Measurements from ENCODE around the gene MICAL2.

The MICAL2 gene

DNA sequence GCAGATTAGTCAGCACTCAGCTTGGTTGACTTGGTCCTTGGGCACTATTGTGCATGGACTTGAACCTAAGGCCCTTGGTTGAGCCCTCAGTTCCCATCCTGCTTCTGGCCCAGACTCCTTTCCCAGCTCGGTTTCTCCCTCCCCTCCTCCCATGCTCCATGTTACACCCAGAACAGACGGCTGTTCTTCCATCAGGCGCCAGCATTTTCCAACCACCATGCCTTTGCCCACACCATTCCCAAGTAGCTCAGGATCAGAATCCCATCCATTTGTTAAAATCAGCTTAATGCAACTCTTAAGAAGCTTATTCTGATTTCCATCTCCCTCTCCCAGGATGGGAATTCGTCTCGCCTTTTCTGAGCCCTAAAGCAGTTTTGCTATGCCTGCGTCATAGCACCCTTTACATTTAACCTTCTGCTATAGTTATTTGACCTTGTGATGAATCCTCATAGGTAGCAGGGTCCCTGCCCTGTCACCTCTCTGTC, 110.7 kb downstream of the MICAL2 start:
- in situ Hi-C loops (cut with MboI; ENCODE audit: low sequenced_read_pairs) = no loop called here

DNA sequence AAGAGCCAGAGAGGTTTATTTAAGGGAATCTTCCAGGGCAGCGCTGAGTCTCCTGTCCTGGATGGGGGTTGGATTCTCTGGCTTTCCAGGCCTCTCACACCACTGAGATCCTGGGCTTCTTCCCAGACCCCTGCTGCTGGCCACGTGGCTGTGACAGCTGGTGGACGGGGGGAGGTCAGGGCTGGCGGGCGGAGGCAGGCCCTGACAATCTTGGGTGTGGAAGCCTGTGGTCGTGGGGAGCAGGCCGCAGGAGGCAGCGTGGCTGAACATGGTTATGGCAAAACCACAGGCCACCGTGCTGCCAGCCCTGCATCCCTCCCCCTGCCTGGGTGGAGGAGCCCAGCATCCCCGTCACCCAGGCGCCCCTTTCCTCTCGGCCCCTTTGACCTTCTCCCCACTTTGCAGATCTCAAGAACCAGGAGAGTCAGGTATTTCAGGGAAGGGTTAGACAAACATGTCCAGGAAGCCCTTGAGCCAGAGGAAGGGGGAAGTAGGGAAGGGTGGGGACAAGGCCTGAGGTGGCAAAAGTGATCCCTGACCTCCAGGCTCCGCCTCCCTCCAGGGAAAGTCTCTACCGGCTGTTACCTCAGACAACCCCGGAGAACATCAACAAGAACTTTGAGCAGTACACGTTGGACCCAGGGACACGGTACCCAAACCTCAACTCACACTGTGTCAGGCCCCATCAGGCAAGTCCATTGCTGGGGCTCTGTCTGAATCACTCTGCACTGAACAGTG, 111.8 kb downstream of the MICAL2 start:
- in situ Hi-C loops (cut with MboI; ENCODE audit: low sequenced_read_pairs) = no loop called here

DNA sequence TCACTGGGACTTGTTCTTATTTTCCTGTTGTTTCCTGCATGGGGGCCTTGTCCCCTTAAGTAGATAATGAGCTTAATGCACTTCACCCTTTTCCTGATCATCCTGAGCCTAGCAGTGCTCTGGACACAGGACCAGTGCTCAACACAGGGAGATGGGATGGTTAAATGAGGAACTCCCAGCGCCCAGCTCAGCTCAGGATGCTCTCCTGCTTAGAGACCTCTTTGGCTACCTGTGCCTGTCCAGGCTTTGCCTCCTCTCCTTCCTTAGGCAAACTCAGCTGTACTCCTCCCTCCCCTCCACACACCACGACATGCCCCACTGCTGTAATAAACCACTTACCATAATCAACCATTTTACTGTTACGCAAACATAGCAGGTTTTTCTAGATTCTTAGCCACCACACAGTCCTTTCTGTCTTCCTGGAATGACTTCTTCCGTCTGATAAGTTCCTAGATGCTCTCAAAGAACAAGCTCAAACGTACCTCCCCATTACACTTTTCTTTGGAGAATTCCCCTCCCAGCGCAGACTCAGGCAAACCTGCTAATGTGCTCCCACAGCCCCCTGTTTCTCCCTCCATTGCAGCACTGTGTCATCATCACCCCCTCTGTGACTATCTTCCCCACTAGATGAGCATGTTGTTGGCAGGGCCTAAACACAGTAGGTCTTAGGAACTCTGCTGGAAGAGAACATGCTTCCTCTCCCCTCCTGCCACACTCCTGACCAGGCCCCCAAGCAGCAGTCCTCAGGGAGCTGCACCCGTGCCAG, 113.6 kb downstream of the MICAL2 start:
- in situ Hi-C loops (cut with MboI; ENCODE audit: low sequenced_read_pairs) = no loop called here

DNA sequence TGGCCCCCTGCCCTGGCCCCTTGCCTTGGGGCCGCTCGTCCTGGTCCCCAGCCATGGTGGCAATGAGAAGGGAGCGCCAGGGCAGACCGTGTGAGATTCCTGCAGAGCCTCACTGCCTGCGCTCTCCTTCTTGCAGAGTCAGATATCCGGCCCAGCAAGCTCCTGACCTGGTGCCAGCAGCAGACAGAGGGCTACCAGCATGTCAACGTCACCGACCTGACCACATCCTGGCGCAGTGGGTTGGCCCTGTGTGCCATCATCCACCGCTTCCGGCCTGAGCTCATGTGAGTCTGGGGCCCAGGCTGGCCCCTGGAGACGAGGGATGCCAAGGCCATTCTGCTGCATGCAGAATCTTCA, 114.1 kb downstream of the MICAL2 start:
- in situ Hi-C loops (cut with MboI; ENCODE audit: low sequenced_read_pairs) = no loop called here

DNA sequence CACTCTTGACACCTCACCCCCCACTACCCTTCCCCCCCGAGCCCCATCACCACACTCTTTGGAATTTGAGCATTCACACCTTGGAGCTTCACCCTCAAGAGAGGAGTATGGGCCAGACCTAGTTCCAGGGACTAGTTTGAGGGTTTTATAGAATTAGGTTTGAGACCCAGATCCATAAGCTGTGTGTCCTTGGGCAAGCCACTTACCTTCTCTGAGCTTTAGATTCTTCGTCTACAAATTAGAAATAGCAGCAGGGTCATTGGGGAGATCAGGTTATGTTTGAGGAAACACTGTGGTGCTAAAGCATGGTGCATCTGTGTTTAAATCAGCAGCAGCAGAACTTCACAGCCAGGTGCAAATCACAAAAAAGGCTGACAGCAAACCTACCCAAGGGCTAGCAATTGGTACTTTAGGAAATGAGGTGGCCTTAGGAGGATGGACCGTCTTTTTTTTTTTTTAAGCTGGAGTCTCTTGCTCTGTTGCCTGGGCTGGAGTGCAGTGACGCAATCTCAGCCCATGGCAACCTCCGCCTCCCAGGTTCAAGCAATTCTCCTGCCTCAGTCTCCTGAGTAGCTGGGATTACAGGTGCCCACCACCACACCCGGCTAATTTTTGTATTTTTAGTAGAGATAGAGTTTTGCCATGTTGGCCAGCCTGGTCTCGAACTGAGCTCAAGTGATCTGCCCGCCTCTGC, 114.8 kb downstream of the MICAL2 start:
- in situ Hi-C loops (cut with MboI; ENCODE audit: low sequenced_read_pairs) = no loop called here

DNA sequence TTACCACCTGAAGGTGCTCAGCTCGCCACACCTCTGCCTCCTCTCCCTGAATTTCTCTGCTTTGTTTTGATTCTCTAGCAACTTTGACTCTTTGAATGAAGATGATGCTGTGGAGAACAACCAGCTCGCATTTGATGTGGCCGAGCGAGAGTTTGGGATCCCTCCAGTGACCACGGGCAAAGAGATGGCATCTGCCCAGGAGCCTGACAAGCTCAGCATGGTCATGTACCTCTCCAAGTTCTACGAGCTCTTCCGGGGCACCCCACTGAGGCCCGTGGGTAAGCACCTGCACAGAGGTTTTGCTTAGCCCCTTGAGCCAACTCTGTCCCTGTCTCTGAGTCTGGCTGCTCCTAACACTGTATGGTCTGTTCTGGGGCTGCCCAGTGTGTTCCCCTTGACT, 115.7 kb downstream of the MICAL2 start:
- in situ Hi-C loops (cut with MboI; ENCODE audit: low sequenced_read_pairs) = no loop called here

DNA sequence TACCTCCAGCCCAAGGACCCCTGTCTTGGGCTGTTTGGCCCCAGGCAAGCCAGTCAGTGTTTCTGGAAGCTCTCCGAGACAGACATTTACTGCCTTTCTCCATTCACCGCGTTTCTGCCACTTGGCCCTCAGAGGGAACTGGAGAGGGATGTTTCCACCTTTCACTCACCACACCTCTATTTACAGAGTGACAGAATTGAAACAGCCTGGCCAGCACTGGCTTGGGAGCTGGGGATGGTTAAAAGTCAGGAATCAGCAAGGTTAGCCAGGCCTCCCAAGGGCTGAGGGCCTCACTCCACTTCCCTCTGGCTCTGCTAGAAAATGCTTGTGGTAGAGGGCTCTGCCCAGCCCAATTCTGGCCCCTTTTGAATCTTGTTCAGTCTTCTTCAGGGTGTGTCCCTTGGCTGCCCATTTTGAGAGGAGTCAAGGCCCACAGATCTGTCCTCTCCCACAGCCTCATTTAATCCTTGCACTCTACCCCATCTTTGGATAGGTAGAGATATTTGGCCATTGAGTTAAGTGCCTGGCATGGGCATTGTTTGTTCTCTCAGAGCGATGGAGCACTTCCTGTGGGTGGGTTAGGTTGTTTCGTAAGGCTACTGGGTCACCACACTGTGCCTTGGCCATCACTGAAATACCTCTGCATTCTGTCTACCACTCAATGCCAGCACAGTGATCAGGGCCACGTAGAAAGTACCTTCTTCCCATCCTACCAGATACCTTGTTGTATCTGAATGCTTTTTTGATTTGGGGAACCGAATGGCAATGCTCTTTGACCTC, 119.2 kb downstream of the MICAL2 start:
- in situ Hi-C loops (cut with MboI; ENCODE audit: low sequenced_read_pairs) = no loop called here

DNA sequence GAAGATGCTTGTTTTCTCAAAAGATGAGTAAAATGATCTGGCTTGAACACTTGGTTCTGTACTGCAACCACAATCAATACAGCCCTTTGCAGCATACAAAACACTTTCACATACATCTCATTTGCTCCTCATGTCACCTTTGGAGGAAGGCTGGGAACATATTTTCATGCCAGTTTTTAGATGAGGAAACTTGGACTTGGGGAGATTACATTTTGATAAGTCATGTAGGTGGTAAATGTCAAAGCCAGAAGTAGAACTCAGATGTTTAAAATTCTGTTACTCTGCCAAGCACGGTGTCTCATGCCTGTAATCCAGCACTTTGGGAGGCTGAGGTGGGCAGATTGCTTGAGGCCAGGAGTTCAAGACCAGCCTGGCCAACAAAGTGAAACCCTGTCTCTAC, 121.8 kb downstream of the MICAL2 start:
- in situ Hi-C loops (cut with MboI; ENCODE audit: low sequenced_read_pairs) = no loop called here

DNA sequence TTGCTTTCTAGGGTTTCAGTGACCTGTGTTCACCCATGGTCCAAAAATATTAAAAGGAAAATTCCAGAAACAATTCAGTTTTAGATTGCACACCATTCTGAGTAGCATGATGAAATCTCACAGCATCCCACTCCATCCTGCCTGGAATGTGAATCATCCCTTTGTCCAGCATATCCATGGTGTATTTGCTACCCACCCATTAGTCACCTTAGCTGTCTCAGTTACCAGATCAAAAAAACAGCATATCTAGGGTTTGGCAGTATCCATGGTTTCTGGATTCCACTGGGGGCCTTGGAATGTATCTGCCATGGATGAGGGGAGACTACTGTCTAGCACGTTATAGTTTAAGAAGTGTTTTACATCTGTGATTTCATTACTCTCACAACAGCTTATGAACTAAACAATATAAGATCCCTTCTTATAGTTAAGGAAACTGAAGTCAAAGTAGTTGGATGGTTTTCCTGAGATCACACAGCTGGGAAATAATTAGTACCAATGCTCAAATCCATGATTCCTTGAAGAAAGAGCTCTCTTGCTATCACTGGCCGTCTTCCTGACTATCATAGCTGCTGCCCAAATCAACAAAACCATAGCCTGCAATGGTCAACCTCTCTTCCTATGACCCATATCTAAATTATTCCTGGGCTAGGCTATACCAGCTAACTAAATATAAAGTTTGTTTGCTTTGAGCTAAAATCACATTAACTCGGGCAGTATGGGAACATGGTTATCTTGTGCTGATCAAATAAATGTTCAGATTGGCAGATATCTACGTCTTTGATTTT, 122.6 kb downstream of the MICAL2 start:
- in situ Hi-C loops (cut with MboI; ENCODE audit: low sequenced_read_pairs) = no loop called here

DNA sequence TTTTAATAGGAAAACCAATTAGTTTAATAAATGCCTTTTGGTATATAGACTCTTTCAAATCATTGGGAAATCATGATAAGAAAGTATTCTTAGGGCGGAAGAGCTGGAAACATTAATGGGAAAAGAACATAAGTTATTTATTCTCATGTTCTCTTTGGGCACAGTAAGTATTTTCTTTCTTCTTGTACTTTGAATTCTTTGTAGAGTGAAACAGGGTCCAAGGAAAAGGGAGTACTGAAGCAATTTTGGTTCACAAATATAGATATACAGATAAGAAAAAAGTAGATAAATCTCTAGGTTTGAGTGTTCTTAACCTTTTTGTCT, 123.2 kb downstream of the MICAL2 start:
- in situ Hi-C loops (cut with MboI; ENCODE audit: low sequenced_read_pairs) = no loop called here

DNA sequence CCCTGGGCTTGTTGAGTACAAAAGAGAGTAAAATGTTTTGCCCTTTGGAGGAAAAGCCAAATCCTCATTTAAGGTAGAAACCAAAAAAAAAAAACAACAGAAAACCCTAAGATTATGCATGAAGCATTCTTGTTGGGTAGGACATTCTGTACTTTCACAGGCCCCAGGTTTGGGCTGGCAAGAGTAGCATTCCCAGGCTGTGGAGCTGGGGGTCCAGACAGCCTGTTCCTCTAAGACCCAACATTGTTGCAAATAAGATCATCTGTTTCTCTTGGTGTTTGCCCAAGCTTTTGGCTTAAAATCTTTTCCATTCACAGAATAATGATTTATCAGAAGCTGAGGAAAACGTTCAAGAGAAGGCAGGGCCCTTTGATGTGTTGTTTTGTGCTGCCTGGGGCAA, 123.8 kb downstream of the MICAL2 start:
- in situ Hi-C loops (cut with MboI; ENCODE audit: low sequenced_read_pairs) = no loop called here

DNA sequence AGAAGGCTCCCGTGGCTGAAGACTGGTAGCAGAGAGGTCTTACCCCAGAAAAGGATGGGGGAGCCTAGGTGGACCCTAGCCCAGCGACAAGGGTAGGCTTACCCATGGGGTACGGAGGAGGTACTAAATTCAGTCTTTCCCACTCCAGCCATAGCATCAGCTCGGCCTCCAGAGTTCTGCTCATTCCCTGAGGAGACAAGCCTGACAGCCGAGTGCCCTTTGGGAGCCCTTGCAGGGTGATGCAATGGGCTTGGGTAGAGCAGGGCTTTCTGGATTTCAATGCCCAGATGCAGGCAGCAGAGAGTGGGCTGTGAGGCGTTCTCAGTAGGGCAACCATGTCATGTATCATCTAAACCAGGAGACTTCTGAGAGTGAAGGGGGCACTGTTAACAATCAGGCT, 124.7 kb downstream of the MICAL2 start:
- in situ Hi-C loops (cut with MboI; ENCODE audit: low sequenced_read_pairs) = no loop called here

DNA sequence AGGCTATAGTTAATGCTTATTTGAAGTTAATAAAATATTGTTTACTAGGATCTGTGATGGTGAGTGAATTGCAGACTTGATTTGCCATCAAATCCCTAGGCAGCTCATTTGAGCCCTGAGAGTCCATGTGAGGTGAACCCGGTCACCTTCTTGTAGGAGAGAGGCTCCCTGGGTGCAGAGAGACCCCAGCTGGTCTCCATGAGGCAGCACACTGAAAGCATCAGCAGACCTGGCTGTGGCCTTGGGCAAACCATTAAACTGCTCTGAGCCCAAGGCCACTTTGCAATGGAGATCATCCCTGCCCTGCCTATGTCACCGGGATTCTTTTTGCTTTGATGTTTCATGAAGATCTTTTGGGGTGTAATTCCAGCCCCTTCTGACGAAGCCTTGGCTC, 125.2 kb downstream of the MICAL2 start:
- in situ Hi-C loops (cut with MboI; ENCODE audit: low sequenced_read_pairs) = no loop called here

DNA sequence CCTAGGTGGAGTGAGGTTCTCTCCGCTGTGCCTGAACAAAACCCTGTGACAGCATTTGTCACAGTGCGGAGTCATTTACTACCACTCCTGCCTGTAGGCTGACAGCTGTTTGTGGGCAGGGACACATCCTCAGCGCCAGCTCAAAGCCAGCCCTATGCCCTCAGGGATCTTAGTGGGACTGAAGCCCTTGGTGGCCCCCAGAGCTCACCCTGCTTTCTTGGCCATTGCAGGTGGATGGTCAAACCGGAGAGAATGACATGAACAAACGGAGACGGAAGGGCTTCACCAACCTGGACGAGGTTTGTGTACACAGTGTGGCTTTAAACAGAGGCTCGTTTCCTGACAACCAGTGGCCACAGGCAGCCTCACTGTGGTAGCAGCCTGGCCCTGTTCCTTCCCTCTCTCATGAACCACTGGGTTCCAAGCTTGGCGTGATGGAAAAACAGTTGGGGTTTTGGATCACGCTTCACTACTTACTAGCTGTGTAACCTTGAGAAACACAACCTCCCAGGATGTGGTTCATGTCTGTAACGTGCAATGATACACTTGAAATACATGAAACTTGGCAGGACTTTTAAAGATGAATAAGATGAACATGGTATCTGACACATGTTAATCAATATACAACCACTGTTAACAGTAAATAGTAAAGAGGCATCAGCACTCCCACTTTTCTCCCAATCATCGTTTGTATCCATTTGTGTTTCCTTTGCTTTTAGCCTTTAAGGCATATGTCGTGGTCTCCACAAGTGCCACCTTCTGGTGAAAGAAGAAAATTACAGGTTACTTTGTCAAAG, 125.8 kb downstream of the MICAL2 start:
- in situ Hi-C loops (cut with MboI; ENCODE audit: low sequenced_read_pairs) = no loop called here

DNA sequence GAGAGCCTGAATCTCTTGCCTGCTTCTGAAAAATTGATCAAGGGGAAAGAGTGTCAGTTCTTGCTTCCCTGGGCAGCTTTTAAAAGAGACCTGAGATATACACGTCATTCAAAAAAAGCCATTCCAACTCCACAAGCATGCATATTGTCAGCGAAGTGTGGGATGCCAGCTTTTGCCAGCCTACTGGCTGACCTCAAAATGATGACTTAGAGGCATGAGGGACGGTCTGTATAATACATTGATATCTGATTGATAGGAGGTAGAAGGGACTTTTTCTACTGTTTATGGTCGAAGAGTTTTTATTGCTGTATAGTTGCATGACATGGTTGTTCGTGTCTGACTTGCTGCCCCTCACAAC, 126.3 kb downstream of the MICAL2 start:
- in situ Hi-C loops (cut with MboI; ENCODE audit: low sequenced_read_pairs) = no loop called here

DNA sequence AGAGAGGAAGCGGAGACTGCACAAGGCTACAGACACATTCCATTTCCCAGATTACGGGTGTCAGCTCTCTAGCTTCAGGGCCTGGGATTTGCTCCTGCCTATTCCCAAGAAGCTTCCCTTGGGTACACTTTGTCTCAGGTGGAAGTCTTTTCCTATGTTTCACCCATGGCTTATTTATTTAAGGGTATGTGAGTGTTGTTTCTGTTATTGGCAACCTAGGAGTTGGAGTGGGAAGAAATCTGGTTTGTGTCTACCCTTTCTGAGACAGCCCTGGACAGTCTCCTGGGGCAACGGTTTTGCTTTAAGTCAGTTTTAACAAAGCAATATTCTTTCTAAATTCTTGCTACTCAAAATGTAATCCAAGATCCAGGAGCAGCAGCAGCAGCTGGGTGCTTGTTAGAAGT, 127.0 kb downstream of the MICAL2 start:
- in situ Hi-C loops (cut with MboI; ENCODE audit: low sequenced_read_pairs) = no loop called here

DNA sequence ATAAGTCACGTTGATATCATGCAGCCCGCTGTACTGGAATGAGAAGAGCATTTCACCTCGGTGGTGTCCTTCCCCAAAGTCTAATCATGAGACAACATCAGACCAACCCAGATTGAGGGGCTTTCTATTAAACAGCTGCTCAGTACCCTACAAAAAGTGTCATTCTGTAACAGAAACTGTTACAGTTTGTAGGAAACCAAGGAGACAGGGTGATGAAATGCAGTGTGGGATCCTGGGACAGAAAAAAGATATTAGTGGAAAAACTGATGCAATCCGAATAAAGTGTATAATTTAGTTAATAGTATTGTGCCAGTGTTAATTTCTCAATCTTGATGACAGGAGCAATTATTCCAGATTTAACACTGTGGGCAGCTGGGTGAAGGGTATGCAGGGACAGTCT, 128.0 kb downstream of the MICAL2 start:
- in situ Hi-C loops (cut with MboI; ENCODE audit: low sequenced_read_pairs) = no loop called here

DNA sequence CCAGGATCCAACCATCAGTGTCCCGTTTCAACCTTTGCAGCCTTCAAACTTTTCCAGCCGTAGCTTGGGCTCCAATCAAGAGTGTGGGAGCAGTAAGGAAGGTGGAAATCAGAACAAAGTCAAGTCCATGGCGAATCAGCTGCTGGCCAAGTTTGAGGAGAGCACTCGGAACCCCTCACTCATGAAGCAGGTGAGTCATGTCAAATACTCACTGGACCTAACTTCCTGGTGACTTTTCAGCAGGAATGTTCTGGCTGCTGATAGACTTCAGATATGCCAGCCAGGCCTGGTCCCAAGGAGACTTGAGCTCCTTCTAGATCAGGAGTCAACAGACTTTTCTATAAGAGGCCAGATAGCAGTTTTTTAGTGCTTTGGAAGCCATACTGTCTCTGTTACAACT, 129.0 kb downstream of the MICAL2 start:
- in situ Hi-C loops (cut with MboI; ENCODE audit: low sequenced_read_pairs) = no loop called here

DNA sequence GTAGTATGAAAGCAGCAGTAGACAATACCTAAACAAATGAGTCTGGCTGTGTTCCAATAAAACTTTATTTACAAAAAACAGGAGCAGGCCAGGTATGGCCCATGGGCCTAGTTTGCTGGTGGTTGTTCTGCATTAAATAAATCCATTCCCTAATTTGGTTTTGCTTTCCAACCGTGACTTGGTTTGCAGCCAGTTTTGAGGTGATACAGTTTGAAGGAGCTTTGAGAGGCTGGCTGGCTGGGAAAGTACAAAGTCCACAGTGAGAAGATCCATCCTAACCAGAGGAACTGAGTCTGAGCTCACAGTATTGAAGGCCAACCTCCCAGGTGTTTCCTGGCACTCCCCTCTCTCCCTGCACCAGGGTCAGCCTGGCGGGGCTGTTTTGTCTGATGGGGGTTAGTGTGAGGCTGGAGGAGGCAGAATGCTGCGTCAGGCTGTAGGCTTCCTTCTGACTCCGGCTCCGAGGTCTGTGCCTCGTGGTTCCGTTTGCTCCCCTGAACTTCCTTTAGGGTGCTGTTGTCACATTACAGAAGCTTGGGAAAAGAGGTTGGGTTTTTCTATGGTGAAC, 129.5 kb downstream of the MICAL2 start:
- in situ Hi-C loops (cut with MboI; ENCODE audit: low sequenced_read_pairs) = no loop called here

All from HL-60/S4 treated with phorbol 12-myristate 13-acetate at 8.2 ng/mL for 4 days and 3 days (cell line).